ENCODE results near the gene CENPT. TPM values are rescaled to one million over a fixed set of nuclear protein-coding genes. Genes with fewer than 3 reads are reported as not detected.

Gene CENPT
- total and polyA plus RNA-seq, 2 of the 13 experiments (the other 11 are each of a cell fraction or from before 2014, with no cell fraction given), result 40.9 to 43.3 TPM

DNA sequence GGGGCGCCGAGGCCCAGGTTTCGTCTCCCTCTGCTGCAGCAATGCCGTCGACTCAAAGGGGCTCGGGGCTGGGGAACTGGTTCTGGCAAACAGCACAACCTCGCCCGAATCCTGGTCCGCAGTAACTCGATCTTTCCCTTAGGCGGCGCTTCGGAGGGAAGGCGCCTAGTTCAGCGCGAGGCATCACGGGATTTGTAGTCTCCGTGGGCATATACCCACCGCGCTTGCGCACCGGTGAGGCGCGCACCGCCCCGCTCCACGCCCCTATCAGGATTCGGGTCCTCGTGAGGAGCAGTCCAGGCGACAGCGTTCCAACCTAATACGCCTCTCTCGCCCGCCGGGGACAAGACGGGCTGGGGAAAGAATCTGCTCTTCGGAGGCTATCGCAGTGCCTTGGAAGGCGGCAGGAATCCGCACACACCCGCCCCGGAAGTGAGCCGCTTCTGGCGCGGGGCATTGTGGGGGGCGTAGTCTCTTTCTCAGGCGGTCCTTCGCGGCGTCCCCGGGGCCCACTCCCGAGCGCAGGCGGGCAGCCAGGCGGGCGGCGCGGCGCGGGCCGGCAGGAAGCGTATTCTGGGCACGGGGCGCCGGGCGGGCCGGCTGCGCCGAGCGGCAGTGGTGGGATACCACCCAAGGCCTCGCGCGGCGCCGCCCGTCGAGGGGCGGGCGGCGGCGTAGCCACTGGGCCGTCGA lies 5.5 kb downstream of the CENPT start, which contains the start of gene THAP11 (continued):
- TF ChIP-seq, protein P1, sequence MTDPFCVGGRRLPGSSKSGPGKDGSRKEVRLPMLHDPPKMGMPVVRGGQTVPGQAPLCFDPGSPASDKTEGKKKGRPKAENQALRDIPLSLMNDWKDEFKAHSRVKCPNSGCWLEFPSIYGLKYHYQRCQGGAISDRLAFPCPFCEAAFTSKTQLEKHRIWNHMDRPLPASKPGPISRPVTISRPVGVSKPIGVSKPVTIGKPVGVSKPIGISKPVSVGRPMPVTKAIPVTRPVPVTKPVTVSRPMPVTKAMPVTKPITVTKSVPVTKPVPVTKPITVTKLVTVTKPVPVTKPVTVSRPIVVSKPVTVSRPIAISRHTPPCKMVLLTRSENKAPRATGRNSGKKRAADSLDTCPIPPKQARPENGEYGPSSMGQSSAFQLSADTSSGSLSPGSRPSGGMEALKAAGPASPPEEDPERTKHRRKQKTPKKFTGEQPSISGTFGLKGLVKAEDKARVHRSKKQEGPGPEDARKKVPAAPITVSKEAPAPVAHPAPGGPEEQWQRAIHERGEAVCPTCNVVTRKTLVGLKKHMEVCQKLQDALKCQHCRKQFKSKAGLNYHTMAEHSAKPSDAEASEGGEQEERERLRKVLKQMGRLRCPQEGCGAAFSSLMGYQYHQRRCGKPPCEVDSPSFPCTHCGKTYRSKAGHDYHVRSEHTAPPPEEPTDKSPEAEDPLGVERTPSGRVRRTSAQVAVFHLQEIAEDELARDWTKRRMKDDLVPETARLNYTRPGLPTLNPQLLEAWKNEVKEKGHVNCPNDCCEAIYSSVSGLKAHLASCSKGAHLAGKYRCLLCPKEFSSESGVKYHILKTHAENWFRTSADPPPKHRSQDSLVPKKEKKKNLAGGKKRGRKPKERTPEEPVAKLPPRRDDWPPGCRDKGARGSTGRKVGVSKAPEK (CRISPR knock-in tag; IDR thresholded peaks at IDR 0.05; ENCODE audit: borderline replicate concordance), result no peak
- TF ChIP-seq IKZF4 (CRISPR knock-in tag; IDR thresholded peaks at IDR 0.05; ENCODE audit: borderline replicate concordance, low read depth, not compliant biosample characterization) (peak; percentile 62), ZFP37 (CRISPR knock-in tag; IDR thresholded peaks at IDR 0.05; ENCODE audit: borderline replicate concordance) (no peak), ZNF619 (CRISPR knock-in tag; IDR thresholded peaks at IDR 0.05) (peak; percentile 88), SETDB1 (CRISPR knock-in tag; IDR thresholded peaks at IDR 0.05; ENCODE audit: borderline replicate concordance) (no peak), FOXC1 (CRISPR knock-in tag; IDR thresholded peaks at IDR 0.05; ENCODE audit: borderline replicate concordance) (peak; percentile 37; the same call in 1 of the 2 replicates), SOX6 (IDR thresholded peaks at IDR 0.05) (no peak), SOX6 (CRISPR knock-in tag; IDR thresholded peaks at IDR 0.05) (no peak; the same call in 1 of the 2 replicates), SMARCE1 (IDR thresholded peaks at IDR 0.05; ENCODE audit: borderline replicate concordance) (no peak), ZNF143 (CRISPR knock-in tag; IDR thresholded peaks at IDR 0.05) (peak; percentile 93), FOXK1 (CRISPR knock-in tag; IDR thresholded peaks at IDR 0.05; ENCODE audit: borderline replicate concordance, low read depth) (peak; percentile 83; the same call in 1 of the 2 replicates), IRF1 (CRISPR knock-in tag; IDR thresholded peaks at IDR 0.05; ENCODE audit: low read depth) (no peak), ZNF180 (CRISPR knock-in tag; IDR thresholded peaks at IDR 0.05; ENCODE audit: borderline replicate concordance, low read depth) (no peak)
- TF ChIP-seq, protein P2, sequence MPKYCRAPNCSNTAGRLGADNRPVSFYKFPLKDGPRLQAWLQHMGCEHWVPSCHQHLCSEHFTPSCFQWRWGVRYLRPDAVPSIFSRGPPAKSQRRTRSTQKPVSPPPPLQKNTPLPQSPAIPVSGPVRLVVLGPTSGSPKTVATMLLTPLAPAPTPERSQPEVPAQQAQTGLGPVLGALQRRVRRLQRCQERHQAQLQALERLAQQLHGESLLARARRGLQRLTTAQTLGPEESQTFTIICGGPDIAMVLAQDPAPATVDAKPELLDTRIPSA (CRISPR knock-in tag; IDR thresholded peaks at IDR 0.05; ENCODE audit: borderline replicate concordance), result no peak
- TF ChIP-seq, protein P3, sequence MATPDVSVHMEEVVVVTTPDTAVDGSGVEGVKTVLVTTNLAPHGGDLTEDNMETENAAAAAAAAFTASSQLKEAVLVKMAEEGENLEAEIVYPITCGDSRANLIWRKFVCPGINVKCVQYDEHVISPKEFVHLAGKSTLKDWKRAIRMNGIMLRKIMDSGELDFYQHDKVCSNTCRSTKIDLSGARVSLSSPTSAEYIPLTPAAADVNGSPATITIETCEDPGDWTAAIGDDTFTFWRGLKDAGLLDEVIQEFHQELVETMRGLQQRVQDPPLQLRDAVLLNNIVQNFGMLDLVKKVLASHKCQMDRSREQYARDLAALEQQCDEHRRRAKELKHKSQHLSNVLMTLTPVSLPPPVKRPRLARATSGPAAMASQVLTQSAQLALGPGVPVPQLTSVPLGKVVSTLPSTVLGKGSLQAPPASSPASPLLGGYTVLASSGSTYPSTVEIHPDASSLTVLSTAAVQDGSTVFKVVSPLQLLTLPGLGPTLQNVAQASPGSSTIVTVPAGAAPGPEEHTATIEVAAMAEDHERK (CRISPR knock-in tag; IDR thresholded peaks at IDR 0.05; ENCODE audit: low read depth), result peak; percentile 52; the same call in 1 of the 2 replicates
- TF ChIP-seq, protein P4, sequence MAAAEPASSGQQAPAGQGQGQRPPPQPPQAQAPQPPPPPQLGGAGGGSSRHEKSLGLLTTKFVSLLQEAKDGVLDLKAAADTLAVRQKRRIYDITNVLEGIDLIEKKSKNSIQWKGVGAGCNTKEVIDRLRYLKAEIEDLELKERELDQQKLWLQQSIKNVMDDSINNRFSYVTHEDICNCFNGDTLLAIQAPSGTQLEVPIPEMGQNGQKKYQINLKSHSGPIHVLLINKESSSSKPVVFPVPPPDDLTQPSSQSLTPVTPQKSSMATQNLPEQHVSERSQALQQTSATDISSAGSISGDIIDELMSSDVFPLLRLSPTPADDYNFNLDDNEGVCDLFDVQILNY (CRISPR knock-in tag; conservative IDR thresholded peaks at IDR 0.05), result peak; percentile 79
- TF ChIP-seq, protein P5, sequence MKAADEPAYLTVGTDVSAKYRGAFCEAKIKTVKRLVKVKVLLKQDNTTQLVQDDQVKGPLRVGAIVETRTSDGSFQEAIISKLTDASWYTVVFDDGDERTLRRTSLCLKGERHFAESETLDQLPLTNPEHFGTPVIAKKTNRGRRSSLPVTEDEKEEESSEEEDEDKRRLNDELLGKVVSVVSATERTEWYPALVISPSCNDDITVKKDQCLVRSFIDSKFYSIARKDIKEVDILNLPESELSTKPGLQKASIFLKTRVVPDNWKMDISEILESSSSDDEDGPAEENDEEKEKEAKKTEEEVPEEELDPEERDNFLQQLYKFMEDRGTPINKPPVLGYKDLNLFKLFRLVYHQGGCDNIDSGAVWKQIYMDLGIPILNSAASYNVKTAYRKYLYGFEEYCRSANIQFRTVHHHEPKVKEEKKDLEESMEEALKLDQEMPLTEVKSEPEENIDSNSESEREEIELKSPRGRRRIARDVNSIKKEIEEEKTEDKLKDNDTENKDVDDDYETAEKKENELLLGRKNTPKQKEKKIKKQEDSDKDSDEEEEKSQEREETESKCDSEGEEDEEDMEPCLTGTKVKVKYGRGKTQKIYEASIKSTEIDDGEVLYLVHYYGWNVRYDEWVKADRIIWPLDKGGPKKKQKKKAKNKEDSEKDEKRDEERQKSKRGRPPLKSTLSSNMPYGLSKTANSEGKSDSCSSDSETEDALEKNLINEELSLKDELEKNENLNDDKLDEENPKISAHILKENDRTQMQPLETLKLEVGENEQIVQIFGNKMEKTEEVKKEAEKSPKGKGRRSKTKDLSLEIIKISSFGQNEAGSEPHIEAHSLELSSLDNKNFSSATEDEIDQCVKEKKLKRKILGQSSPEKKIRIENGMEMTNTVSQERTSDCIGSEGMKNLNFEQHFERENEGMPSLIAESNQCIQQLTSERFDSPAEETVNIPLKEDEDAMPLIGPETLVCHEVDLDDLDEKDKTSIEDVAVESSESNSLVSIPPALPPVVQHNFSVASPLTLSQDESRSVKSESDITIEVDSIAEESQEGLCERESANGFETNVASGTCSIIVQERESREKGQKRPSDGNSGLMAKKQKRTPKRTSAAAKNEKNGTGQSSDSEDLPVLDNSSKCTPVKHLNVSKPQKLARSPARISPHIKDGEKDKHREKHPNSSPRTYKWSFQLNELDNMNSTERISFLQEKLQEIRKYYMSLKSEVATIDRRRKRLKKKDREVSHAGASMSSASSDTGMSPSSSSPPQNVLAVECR (CRISPR knock-in tag; IDR thresholded peaks at IDR 0.05; ENCODE audit: borderline replicate concordance), result peak; percentile 80; the same call in 1 of the 2 replicates
